Transverse colon (tissue), 4 donors: ENCODE data around the gene TRAIP. TPM values are rescaled to one million over a fixed set of nuclear protein-coding genes. Genes with fewer than 3 reads are reported as not detected.

Source experiments
- DNase-seq: peaks from one replicate; pipeline ENCODE4 v3.0.0-alpha.2; 2019
- H3K27ac ChIP-seq, 4 donors: fragments of 200-600 bp; sonication (generic); 2 replicates each; pipeline ENCODE4 v1.5.1; 2016 to 2018; ENCODE audit warnings: inconsistent platforms in 4 of 4
- H3K27me3 ChIP-seq: fragments of 200-600 bp; sonication (generic); 2 replicates; pipeline ENCODE4 v1.5.1; 2017; ENCODE audit warnings: inconsistent platforms
- H3K36me3 ChIP-seq, 4 donors: fragments of 200-600 bp; sonication (generic); 2 replicates each; pipeline ENCODE4 v1.5.1; 2017 to 2019; ENCODE audit warnings: inconsistent platforms in 4 of 4
- H3K4me1 ChIP-seq, 4 donors: fragments of 200-600 bp; sonication (generic); 2 replicates each; pipeline ENCODE4 v1.5.1; 2017 to 2020; ENCODE audit warnings: inconsistent platforms in 4 of 4
- H3K4me3 ChIP-seq, 4 donors: fragments of 200-600 bp; sonication (generic); 1 replicate in 1 of 4; 2 replicates in 3 of 4; pipeline versions ENCODE4 v1.5.1 to v1.6.1; 2017 to 2019; ENCODE audit warnings: inconsistent platforms in 4 of 4
- H3K9me3 ChIP-seq, 2 donors: fragments of 200-600 bp; sonication (generic); 2 replicates each; pipeline ENCODE4 v1.5.1; 2017 to 2019; ENCODE audit warnings: inconsistent platforms in 2 of 2
- EP300 ChIP-seq: sonication (generic); formaldehyde crosslinking; IDR thresholded peaks from one replicate; pipeline ENCODE4 v1.6.1; 2017; ENCODE audit warnings: antibody characterized with exemption, low read depth
- POLR2A ChIP-seq: fragments of 450-650 bp; IDR thresholded peaks from one replicate; pipeline ENCODE4 v1.6.1; 2016; ENCODE audit warnings: antibody characterized with exemption, mild to moderate bottlenecking, moderate library complexity
- POLR2AphosphoS5 ChIP-seq, 3 donors: sonication (generic); formaldehyde crosslinking; IDR thresholded peaks; one replicate each; pipeline ENCODE4 v1.6.1; 2016; ENCODE audit warnings: antibody characterized with exemption in 3 of 3
- whole genome bisulfite sequencing, 2 donors: methylation state at CpG; one replicate each; pipeline ENCODE4 v1.1.5; 2018; ENCODE audit warnings: low coverage in 1 of 2; 5-methylcytosine and 5-hydroxymethylcytosine counted together
- in situ Hi-C, 4 donors: fragments of 200-750 bp; cut with MboI; loops; one replicate each; pipeline versions ENCODE4 v1.15.0 to v1.15.1; 2017; ENCODE audit warnings: low sequenced_read_pairs in 3 of 4, low pct_ligation_motif_present in 1 of 4, low pct_unique_long_range_greater_than_20kb in 1 of 4
- intact Hi-C: fragments of 100-400 bp; cut with DNase I; formaldehyde crosslinking; loops from one replicate; pipeline ENCODE4 v1.15.1; 2023; ENCODE audit warnings: low total_unique reads
- total RNA-seq, 4 donors: library from RNA; depleted of rRNA; stranded (reverse); fragments of >200 nt; gene quantifications; one replicate each; pipeline ENCODE4 v1.1.0, GENCODE V29; 2016
- TF ChIP-seq, protein P1 (sequence below), 5 experiments: fragments of 200-600 bp in 3 of 5; fragments of 450-650 bp in 2 of 5; sonication (generic) in 3 of 5; IDR thresholded peaks; 1 replicate in 2 of 5; 2 replicates in 3 of 5; pipeline ENCODE4 v1.5.1; 2016 to 2017; ENCODE audit warnings: antibody characterized with exemption in 5 of 5, inconsistent platforms in 3 of 5, mild to moderate bottlenecking in 2 of 5, moderate library complexity in 1 of 5

TRAIP gene
- total RNA-seq, 4 donors from 2014 or later = 1.2 to 1.7 (median 1.6) TPM

DNA sequence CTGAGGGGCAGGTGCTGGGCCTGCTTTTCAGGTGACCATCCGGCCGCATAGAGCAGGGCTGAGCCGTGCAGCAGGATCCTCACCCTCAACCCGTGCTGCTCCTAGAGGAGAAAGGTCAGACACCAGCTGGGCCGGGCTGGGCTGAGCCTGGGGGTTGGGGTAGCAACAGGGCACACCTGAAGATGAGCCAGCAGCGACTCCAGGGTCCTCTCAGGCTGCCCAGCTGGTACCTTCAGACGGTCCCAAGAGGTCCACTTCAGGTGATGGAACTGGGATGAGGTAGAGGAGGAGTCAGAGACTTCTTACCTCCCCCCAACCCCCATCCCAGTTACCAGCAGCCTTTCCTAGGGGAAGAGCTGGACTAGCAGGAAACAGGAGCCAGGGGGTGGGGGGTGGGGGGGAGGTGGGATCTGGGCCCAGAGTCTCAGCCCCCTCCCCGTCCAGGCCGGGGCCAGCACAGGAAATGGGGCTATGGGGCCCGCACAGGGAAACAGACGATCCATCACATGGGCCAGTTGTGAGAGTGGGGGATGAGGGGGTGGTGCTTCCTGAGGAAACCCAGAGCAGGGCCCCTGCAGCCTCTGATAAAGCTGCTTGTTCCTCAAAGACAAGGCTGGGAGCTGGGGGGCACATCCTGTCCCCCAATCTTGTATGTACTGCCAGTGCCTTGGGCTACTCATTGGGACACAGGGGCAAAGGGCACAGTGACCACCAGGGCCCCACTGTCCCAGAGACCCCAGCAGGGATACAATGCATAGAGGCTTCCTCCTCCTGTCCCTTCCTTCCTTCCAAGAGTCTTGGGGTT is 50.3 kb downstream of the TRAIP start:
- Histone ChIP-seq H3K4me1 (peaks cover 0 to 30% (median 24%) of the 10 kb centered on the region in 4 donors), H3K27me3 (no peaks in the 10 kb centered on the region), H3K9me3 (no peaks in the 10 kb centered on the region), H3K4me3 (no peak overlapping the region), H3K27ac (peak overlapping the region; percentile 46 to 83 (median 70)), H3K36me3 (peaks cover 0 to 6% (median 0%) of the 10 kb centered on the region in 4 donors)
- WGBS, 2 donors = 50% methylated on average over 10 of the region's 11 CpGs; no CpG with 5 or more reads in 1 of the 2 donors
- peak; percentile 44 for DNase-seq
- no peak for TF ChIP-seq POLR2AphosphoS5 (IDR thresholded peaks at IDR 0.05)
- TF ChIP-seq, protein P1, sequence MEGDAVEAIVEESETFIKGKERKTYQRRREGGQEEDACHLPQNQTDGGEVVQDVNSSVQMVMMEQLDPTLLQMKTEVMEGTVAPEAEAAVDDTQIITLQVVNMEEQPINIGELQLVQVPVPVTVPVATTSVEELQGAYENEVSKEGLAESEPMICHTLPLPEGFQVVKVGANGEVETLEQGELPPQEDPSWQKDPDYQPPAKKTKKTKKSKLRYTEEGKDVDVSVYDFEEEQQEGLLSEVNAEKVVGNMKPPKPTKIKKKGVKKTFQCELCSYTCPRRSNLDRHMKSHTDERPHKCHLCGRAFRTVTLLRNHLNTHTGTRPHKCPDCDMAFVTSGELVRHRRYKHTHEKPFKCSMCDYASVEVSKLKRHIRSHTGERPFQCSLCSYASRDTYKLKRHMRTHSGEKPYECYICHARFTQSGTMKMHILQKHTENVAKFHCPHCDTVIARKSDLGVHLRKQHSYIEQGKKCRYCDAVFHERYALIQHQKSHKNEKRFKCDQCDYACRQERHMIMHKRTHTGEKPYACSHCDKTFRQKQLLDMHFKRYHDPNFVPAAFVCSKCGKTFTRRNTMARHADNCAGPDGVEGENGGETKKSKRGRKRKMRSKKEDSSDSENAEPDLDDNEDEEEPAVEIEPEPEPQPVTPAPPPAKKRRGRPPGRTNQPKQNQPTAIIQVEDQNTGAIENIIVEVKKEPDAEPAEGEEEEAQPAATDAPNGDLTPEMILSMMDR (IDR thresholded peaks at IDR 0.05) = no peak
- TF ChIP-seq EP300 = no peak
- TF ChIP-seq POLR2A = no peak
- intact Hi-C loops = no loop called here
- in situ Hi-C loops = no loop called here

DNA sequence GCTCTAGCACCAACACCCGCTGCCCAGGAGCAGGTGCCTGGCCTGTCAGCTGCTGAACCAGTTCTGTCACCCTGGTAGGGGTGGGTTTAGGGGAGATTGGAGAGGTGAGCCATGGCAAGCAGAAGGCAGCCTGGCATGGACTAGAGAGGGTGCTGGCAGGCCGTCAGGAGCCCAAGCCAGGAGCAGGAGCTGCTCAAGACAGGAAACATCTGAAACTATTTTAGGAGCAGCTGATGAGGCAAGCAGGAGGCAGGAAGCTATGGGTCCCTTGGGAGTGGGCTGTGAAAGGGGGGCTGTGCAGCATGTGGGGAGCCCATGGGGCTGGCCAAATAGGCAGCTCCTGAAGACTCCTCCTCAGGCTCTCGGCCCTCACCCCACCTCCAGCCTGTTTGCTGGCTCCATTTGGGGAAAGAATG is 51.0 kb downstream of the TRAIP start:
- intact Hi-C loops = no loop called here
- no peaks in the 10 kb centered on the region for H3K27me3 ChIP-seq

DNA sequence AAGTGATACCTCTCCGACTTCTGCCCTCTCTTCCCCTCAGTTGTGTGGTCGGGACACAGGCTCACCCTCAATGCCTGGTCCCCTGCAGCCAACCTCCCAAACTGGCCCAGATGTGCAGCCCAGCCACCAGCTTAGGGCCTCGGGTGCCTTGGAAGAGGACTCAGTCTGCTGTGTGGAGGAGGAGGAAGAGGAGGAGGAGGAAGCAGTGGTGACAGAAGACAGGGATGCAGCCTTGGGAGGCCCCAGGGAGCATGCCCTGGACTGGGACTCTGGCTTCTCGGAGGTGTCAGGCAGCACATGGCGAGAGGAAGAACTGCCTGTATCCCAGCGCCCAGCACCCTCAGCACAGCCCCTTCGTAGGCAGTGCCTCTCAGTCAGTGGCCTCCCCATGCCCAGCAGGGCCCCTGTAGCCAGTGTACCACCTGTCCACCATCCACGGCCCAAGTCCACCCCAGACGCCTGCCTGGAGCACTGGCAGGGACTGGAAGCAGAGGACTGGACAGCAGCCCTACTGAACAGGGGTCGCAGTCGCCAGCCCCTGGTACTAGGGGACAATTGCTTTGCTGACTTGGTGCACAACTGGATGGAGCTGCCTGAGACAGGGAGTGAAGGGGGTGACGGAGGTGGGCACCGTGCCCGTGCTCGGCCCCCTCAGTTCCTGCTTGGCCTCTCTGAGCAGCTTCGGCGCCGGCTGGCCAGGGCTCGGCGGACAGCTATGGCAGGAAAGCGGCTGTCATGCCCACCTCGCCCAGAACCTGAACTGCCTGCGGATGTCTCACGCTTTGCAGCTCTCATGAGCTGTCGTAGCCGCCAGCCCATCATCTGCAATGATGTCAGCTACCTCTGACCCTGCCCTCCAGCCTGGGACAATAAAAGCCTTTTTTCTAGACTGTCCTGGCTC is 52.0 kb downstream of the TRAIP start:
- Histone ChIP-seq H3K36me3 (no peaks in the 10 kb centered on the region), H3K4me3 (peak overlapping the region in 2 of 4 donors; percentile 75 to 85), H3K27ac (peak overlapping the region; percentile 83 to 99 (median 94)), H3K9me3 (no peaks in the 10 kb centered on the region), H3K27me3 (no peaks in the 10 kb centered on the region), H3K4me1 (peaks cover 0 to 30% (median 24%) of the 10 kb centered on the region in 4 donors)
- intact Hi-C loops (no loop called here), in situ Hi-C loops (no loop called here)
- DNase-seq = no peak
- WGBS, 2 donors = 70% methylated on average over 24 of the region's 26 CpGs; no CpG with 5 or more reads in 1 of the 2 donors
- TF ChIP-seq POLR2A (no peak), POLR2AphosphoS5 (IDR thresholded peaks at IDR 0.05) (no peak), EP300 (no peak)
- TF ChIP-seq, protein P1 (IDR thresholded peaks at IDR 0.05) = no peak

More for the DNA sequence above, 51.0 kb downstream of the TRAIP start:
- Histone ChIP-seq H3K9me3 (no peaks in the 10 kb centered on the region), H3K27ac (peak overlapping the region; percentile 46 to 99 (median 75)), H3K4me1 (peaks cover 0 to 30% (median 24%) of the 10 kb centered on the region in 4 donors), H3K4me3 (no peak overlapping the region), H3K36me3 (peaks cover 0 to 6% (median 0%) of the 10 kb centered on the region in 4 donors)
- in situ Hi-C loops = no loop called here
- WGBS, 2 donors = 62% methylated on average over 3 of the region's 3 CpGs; no CpG with 5 or more reads in 1 of the 2 donors
- TF ChIP-seq POLR2AphosphoS5 (IDR thresholded peaks at IDR 0.05) (peak in 2 of 3 donors; percentile 8 to 39), EP300 (no peak)
- DNase-seq = peak; percentile 50

DNA sequence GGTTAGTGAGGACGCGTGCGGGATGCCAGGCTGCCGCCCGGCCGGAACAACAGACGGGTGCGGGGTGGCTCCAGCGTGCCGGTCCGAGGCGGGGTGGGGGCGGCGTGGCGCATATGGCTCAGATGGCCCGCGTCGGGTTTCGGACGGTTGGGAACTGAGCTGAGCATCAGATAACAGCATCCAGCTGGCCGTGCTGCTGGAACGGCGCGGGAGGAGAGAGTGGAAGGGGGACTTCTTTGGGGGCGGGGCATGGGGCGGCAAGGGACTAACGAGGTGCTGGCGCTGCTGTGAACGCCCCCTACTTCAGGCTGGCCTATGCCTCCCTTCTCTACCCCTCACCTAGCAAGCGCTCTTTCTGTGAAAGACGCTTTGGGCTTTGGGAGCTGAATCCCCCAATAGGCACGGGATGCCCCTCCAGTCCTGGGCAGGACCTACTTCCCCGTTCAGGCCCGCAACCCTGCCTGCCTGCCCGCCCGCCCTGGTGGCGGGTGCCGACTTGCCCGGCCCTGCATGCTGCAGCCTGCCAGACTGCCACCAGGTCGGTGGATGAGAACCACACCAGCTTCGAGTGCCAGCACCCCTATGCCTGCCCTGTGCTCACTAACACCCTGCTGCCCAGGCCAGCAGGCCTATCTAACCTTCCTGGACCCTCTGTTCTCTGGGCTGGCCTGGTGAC is 52.8 kb downstream of the TRAIP start:
- H3K36me3 ChIP-seq = no peaks in the 10 kb centered on the region
- intact Hi-C loops = no loop called here
- no peaks in the 10 kb centered on the region for H3K9me3 ChIP-seq
- H3K4me1 ChIP-seq = peaks cover 0 to 30% (median 24%) of the 10 kb centered on the region in 4 donors
- in situ Hi-C loops = no loop called here
- H3K4me3 ChIP-seq = peak overlapping the region; percentile 75 to 96 (median 83)
- H3K27me3 ChIP-seq = no peaks in the 10 kb centered on the region
- DNase-seq = peak; percentile 52
- peak overlapping the region; percentile 83 to 99 (median 94) for H3K27ac ChIP-seq
- TF ChIP-seq, protein P1 (IDR thresholded peaks at IDR 0.05) = peak in 1 of 5 experiments; percentile 20
- TF ChIP-seq POLR2A = no peak
- WGBS, 2 donors = 3% methylated on average over 21 of the region's 41 CpGs; no CpG with 5 or more reads in 1 of the 2 donors
